HL-60 (cell line): ENCODE results near the gene MEFV.
"Not testable (repeated sequence)": the region's sequence is repeated elsewhere in the genome, so short reads cannot be mapped to it uniquely, and the experiment has no call there.

ENCODE experiments used
- DNase-seq, 2 experiments: peaks; one replicate each; pipeline ENCODE4 v3.0.0-alpha.2; 2010 to 2020; ENCODE audit warnings: low read depth in 1 of 2, low spot score in 1 of 2
- H3K27ac ChIP-seq: fragments of 250-450 bp; sonication (Bioruptor Pico); replicated peaks from 2 replicates; pipeline ENCODE4 v1.5.1; 2020; ENCODE audit warnings: mild to moderate bottlenecking, moderate library complexity
- H3K27me3 ChIP-seq: fragments of 250-450 bp; sonication (Bioruptor Pico); 2 replicates; pipeline ENCODE4 v1.5.1; 2021; ENCODE audit warnings: mild to moderate bottlenecking, moderate library complexity; ENCODE audit not compliant: insufficient read depth, poor library complexity, severe bottlenecking
- H3K4me3 ChIP-seq: replicated peaks from 2 replicates; pipeline ENCODE4 v1.5.1; 2011; ENCODE audit warnings: mild to moderate bottlenecking, control low read depth, low read length; ENCODE audit not compliant: insufficient read depth
- CTCF ChIP-seq: IDR thresholded peaks from one replicate; pipeline ENCODE4 v1.5.1; 2011; ENCODE audit warnings: low read length, control low read depth, inconsistent platforms; ENCODE audit not compliant: insufficient read depth
- GABPA ChIP-seq: IDR thresholded peaks from 2 replicates; pipeline ENCODE4 v1.6.1; 2012; ENCODE audit warnings: low read depth
- POLR2AphosphoS5 ChIP-seq: IDR thresholded peaks from 2 replicates; pipeline ENCODE4 v1.6.1; 2012; ENCODE audit warnings: low read depth
- REST ChIP-seq: IDR thresholded peaks from 2 replicates; pipeline ENCODE4 v1.6.1; 2012; ENCODE audit warnings: low read depth; ENCODE audit not compliant: insufficient replicate concordance
- SPI1 ChIP-seq: IDR thresholded peaks from 2 replicates; pipeline ENCODE4 v1.6.1; 2012; ENCODE audit warnings: low read depth, mild to moderate bottlenecking, borderline replicate concordance

Gene MEFV

GRCh38 chr16:3281222-3281820, 24.9 kb upstream of the MEFV start:
- Histone ChIP-seq H3K4me3 (no peak overlapping the region), H3K27me3 (no peaks in the 10 kb centered on the region), H3K27ac (peak overlapping the region; percentile 36)
- DNase-seq = peak in 1 of 2 experiments; percentile 53
- TF ChIP-seq SPI1 = no peak

GRCh38 chr16:3276679-3277078, 20.2 kb upstream of the MEFV start:
- no peak overlapping the region for H3K27ac ChIP-seq
- TF ChIP-seq REST (no peak), POLR2AphosphoS5 (no peak), CTCF (no peak), GABPA (no peak), SPI1 (no peak)
- H3K27me3 ChIP-seq = no peaks in the 10 kb centered on the region
- H3K4me3 ChIP-seq = no peak overlapping the region
- no peak for DNase-seq

- no peak for DNase-seq
- TF ChIP-seq SPI1 (no peak), REST (no peak), POLR2AphosphoS5 (no peak), GABPA (no peak), CTCF (no peak)
- no peak overlapping the region for H3K27ac ChIP-seq
- H3K4me3 ChIP-seq = no peak overlapping the region
- no peaks in the 10 kb centered on the region for H3K27me3 ChIP-seq
Observed at GRCh38 chr16:3274947-3275346, 18.5 kb upstream of the MEFV start.

- no peak for TF ChIP-seq REST
- no peak for TF ChIP-seq SPI1
- no peak for TF ChIP-seq CTCF
- no peak for TF ChIP-seq GABPA
- no peak for TF ChIP-seq POLR2AphosphoS5
- no peak for DNase-seq
- Histone ChIP-seq H3K27me3 (no peaks in the 10 kb centered on the region), H3K4me3 (no peak overlapping the region), H3K27ac (no peak overlapping the region)
Observed at GRCh38 chr16:3274490-3274889, 18.1 kb upstream of the MEFV start.

GRCh38 chr16:3271281-3271680, 14.8 kb upstream of the MEFV start:
- H3K27me3 ChIP-seq = not testable (repeated sequence)

GRCh38 chr16:3270718-3271117, 14.3 kb upstream of the MEFV start:
- not testable (repeated sequence) for H3K27me3 ChIP-seq, H3K27ac ChIP-seq, H3K4me3 ChIP-seq, DNase-seq

More at GRCh38 chr16:3271281-3271680, 14.8 kb upstream of the MEFV start:
- not testable (repeated sequence) for DNase-seq, H3K4me3 ChIP-seq, H3K27ac ChIP-seq
